Activated CD4-positive, alpha-beta memory T cell treated with anti-CD3 and anti-CD28 coated beads, Interleukin-2, amount 10 ng/mL, durations not matched to agents 7 days and 5 days (primary cell): ENCODE measurements around the gene KBTBD6. TPM values are rescaled to one million over a fixed set of nuclear protein-coding genes. Genes with fewer than 3 reads are reported as not detected.
"Not testable (repeated sequence)": the region's sequence is repeated elsewhere in the genome, so short reads cannot be mapped to it uniquely, and the experiment has no call there.

Experiments
- CTCF ChIA-PET: fragments of 350-600 bp; sonication (Branson Sonifier 250); formaldehyde crosslinking; loops from one replicate; lab custom pipeline; 2021; ENCODE audit warnings: antibody characterized with exemption, inconsistent platforms; lab: Charles Lee
- POLR2A ChIA-PET: fragments of 350-600 bp; sonication (Branson Sonifier 250); formaldehyde crosslinking; loops from one replicate; lab custom pipeline; 2021; ENCODE audit warnings: antibody characterized with exemption; lab: Charles Lee
- DNase-seq: peaks from one replicate; pipeline ENCODE4 v3.0.0-alpha.2; 2020
- H3K27ac Mint-ChIP-seq: one replicate; pipeline ENCODE4 v1.8.0; 2021; ENCODE audit warnings: mild to moderate bottlenecking, mixed read lengths
- H3K27me3 Mint-ChIP-seq: one replicate; pipeline ENCODE4 v1.8.0; 2021; ENCODE audit warnings: mixed read lengths
- H3K36me3 Mint-ChIP-seq: one replicate; pipeline ENCODE4 v1.8.0; 2021; ENCODE audit warnings: low read depth, mixed read lengths
- H3K4me1 Mint-ChIP-seq: one replicate; pipeline ENCODE4 v1.8.0; 2021; ENCODE audit warnings: mixed read lengths
- H3K4me3 Mint-ChIP-seq: one replicate; pipeline ENCODE4 v1.8.0; 2021; ENCODE audit warnings: mild to moderate bottlenecking, mixed read lengths
- H3K9me3 Mint-ChIP-seq: one replicate; pipeline ENCODE4 v1.8.0; 2021; ENCODE audit warnings: mixed read lengths
- total RNA-seq, 2 experiments: library from RNA; stranded (reverse); gene quantifications; one replicate each; pipeline ENCODE4 v1.2.3, GENCODE V29; 2021

KBTBD6 gene
- total RNA-seq, 2 experiments from 2014 or later = 5.1 to 5.2 TPM

GRCh38 chr13:41122838-41123237 lies 9.8 kb downstream of the KBTBD6 start:
- Mint-ChIP-seq H3K36me3 (peaks cover 10% of the 10 kb centered on the region), H3K27ac (no peak overlapping the region), H3K9me3 (no peaks in the 10 kb centered on the region), H3K27me3 (no peaks in the 10 kb centered on the region), H3K4me1 (no peaks in the 10 kb centered on the region), H3K4me3 (no peak overlapping the region)
- DNase-seq = no peak
- POLR2A ChIA-PET = no interaction called here
- CTCF ChIA-PET = interaction anchor here (0.6 to 0.7 kb wide), 2 partner anchors 21 to 97 kb away, joined by 3 to 6 read pairs; no protein-coding TSS in a partner anchor

- CTCF ChIA-PET = no interaction called here
- H3K27me3 Mint-ChIP-seq = no peaks in the 10 kb centered on the region
Observed at GRCh38 chr13:41117869-41118268, 14.7 kb downstream of the KBTBD6 start.

GRCh38 chr13:41111454-41111853 lies 21.1 kb downstream of the KBTBD6 start:
- Mint-ChIP-seq H3K36me3 (no peaks in the 10 kb centered on the region), H3K9me3 (no peaks in the 10 kb centered on the region), H3K27me3 (no peaks in the 10 kb centered on the region), H3K27ac (no peak overlapping the region), H3K4me3 (no peak overlapping the region), H3K4me1 (no peaks in the 10 kb centered on the region)
- POLR2A ChIA-PET = interaction anchor here (0.6 kb wide), 2 partner anchors 18 to 1800 kb away, joined by 3 read pairs; no protein-coding TSS in a partner anchor
- no peak for DNase-seq
- CTCF ChIA-PET = no interaction called here

More at GRCh38 chr13:41117869-41118268, 14.7 kb downstream of the KBTBD6 start:
- H3K4me1 Mint-ChIP-seq = no peaks in the 10 kb centered on the region
- no peak overlapping the region for H3K27ac Mint-ChIP-seq
- POLR2A ChIA-PET = no interaction called here
- DNase-seq = no peak
- no peak overlapping the region for H3K4me3 Mint-ChIP-seq
- H3K36me3 Mint-ChIP-seq = no peaks in the 10 kb centered on the region
- no peaks in the 10 kb centered on the region for H3K9me3 Mint-ChIP-seq

GRCh38 chr13:41107584-41108014 lies 25.0 kb downstream of the KBTBD6 start:
- CTCF ChIA-PET = no interaction called here

GRCh38 chr13:41107104-41107571 lies 25.5 kb downstream of the KBTBD6 start:
- DNase-seq = no peak
- ChIA-PET POLR2A (no interaction called here), CTCF (no interaction called here)
- Mint-ChIP-seq H3K4me3 (no peak overlapping the region), H3K36me3 (no peaks in the 10 kb centered on the region), H3K9me3 (no peaks in the 10 kb centered on the region), H3K27ac (no peak overlapping the region), H3K27me3 (no peaks in the 10 kb centered on the region), H3K4me1 (no peaks in the 10 kb centered on the region)

More at GRCh38 chr13:41107584-41108014, 25.0 kb downstream of the KBTBD6 start:
- H3K27ac Mint-ChIP-seq = no peak overlapping the region
- POLR2A ChIA-PET = no interaction called here
- no peaks in the 10 kb centered on the region for H3K9me3 Mint-ChIP-seq
- no peak overlapping the region for H3K4me3 Mint-ChIP-seq
- H3K27me3 Mint-ChIP-seq = no peaks in the 10 kb centered on the region
- no peaks in the 10 kb centered on the region for H3K4me1 Mint-ChIP-seq
- H3K36me3 Mint-ChIP-seq = no peaks in the 10 kb centered on the region
- DNase-seq = no peak

GRCh38 chr13:41099986-41100385 lies 32.6 kb downstream of the KBTBD6 start:
- no peak for DNase-seq
- Mint-ChIP-seq H3K27me3 (peaks cover 4% of the 10 kb centered on the region), H3K36me3 (no peaks in the 10 kb centered on the region), H3K4me3 (no peak overlapping the region), H3K27ac (no peak overlapping the region), H3K4me1 (no peaks in the 10 kb centered on the region), H3K9me3 (peaks cover 3% of the 10 kb centered on the region)
- ChIA-PET POLR2A (no interaction called here), CTCF (interaction anchor here (1.2 kb wide), 1 partner anchor 16 kb away, joined by 3 read pairs; no protein-coding TSS in a partner anchor)

- H3K9me3 Mint-ChIP-seq = peaks cover 3% of the 10 kb centered on the region
- DNase-seq = no peak
- ChIA-PET CTCF (no interaction called here), POLR2A (no interaction called here)
- no peaks in the 10 kb centered on the region for H3K4me1 Mint-ChIP-seq
- no peaks in the 10 kb centered on the region for H3K36me3 Mint-ChIP-seq
- H3K4me3 Mint-ChIP-seq = no peak overlapping the region
- no peak overlapping the region for H3K27ac Mint-ChIP-seq
- peaks cover 4% of the 10 kb centered on the region for H3K27me3 Mint-ChIP-seq
Observed at GRCh38 chr13:41098761-41099160, 33.8 kb downstream of the KBTBD6 start.

GRCh38 chr13:41095681-41096080 lies 36.9 kb downstream of the KBTBD6 start:
- H3K27me3 Mint-ChIP-seq, DNase-seq, POLR2A ChIA-PET, H3K9me3 Mint-ChIP-seq, H3K4me3 Mint-ChIP-seq, H3K27ac Mint-ChIP-seq, H3K4me1 Mint-ChIP-seq, H3K36me3 Mint-ChIP-seq: not testable (repeated sequence)
- CTCF ChIA-PET = interaction anchor here (0.6 kb wide), 1 partner anchor 175 kb away, joined by 4 read pairs; no protein-coding TSS in a partner anchor

- no peak for DNase-seq
- H3K4me3 Mint-ChIP-seq = no peak overlapping the region
- CTCF ChIA-PET = no interaction called here
- H3K27ac Mint-ChIP-seq = no peak overlapping the region
- H3K9me3 Mint-ChIP-seq = peaks cover 3% of the 10 kb centered on the region
- H3K4me1 Mint-ChIP-seq = peaks cover 2% of the 10 kb centered on the region
- no peaks in the 10 kb centered on the region for H3K27me3 Mint-ChIP-seq
- POLR2A ChIA-PET = no interaction called here
- peaks cover 21% of the 10 kb centered on the region for H3K36me3 Mint-ChIP-seq
Observed at GRCh38 chr13:41085961-41086585, 46.5 kb downstream of the KBTBD6 start.

- POLR2A ChIA-PET = no interaction called here
- Mint-ChIP-seq H3K4me1 (no peaks in the 10 kb centered on the region), H3K36me3 (peaks cover 57% of the 10 kb centered on the region), H3K27ac (no peak overlapping the region), H3K4me3 (no peak overlapping the region), H3K9me3 (no peaks in the 10 kb centered on the region), H3K27me3 (no peaks in the 10 kb centered on the region)
- DNase-seq = no peak
- CTCF ChIA-PET = no interaction called here
Observed at GRCh38 chr13:41079725-41080124, 52.9 kb downstream of the KBTBD6 start.

Other genes starting within 250 kb of the KBTBD6 start
- gene ELF1, start 113.5 kb downstream of the KBTBD6 start, total RNA-seq = 100 to 1,000 TPM; 159 to 169 TPM
- gene WBP4, start 71.3 kb downstream of the KBTBD6 start, total RNA-seq = 1 to 10 TPM; 9.0 to 9.3 TPM
- 1 to 10 TPM; 8.1 to 8.4 TPM for gene KBTBD7, start 61.8 kb upstream of the KBTBD6 start, total RNA-seq
- gene MTRF1, start 130.8 kb upstream of the KBTBD6 start, total RNA-seq = 10 to 100 TPM; 17.9 to 20.0 TPM
- gene NAA16, start 178.5 kb upstream of the KBTBD6 start, total RNA-seq = 10 to 100 TPM; 28.1 to 28.8 TPM